ENCODE measurements around the gene XRCC3.

XRCC3 gene

GRCh38 chr14:103705118-103705503 lies 10.1 kb downstream of the XRCC3 start:
- TF ChIP-seq ZFX (IDR thresholded peaks at IDR 0.05) = no peak
- no peak for TF ChIP-seq CTCF (conservative IDR thresholded peaks at IDR 0.05)
- H3K27ac ChIP-seq = no peak overlapping the region

GRCh38 chr14:103704708-103705107 lies 10.5 kb downstream of the XRCC3 start:
- TF ChIP-seq ZFX (IDR thresholded peaks at IDR 0.05) = no peak
- no peak for TF ChIP-seq CTCF (conservative IDR thresholded peaks at IDR 0.05)
- H3K27ac ChIP-seq = no peak overlapping the region

GRCh38 chr14:103703433-103704385 lies 11.5 kb downstream of the XRCC3 start:
- H3K27ac ChIP-seq = no peak overlapping the region
- TF ChIP-seq CTCF (conservative IDR thresholded peaks at IDR 0.05) (no peak), ZFX (IDR thresholded peaks at IDR 0.05) (no peak)

GRCh38 chr14:103702497-103703432 lies 12.5 kb downstream of the XRCC3 start:
- no peak overlapping the region for H3K27ac ChIP-seq
- TF ChIP-seq ZFX (IDR thresholded peaks at IDR 0.05) = no peak
- TF ChIP-seq CTCF (conservative IDR thresholded peaks at IDR 0.05) = no peak

- no peak overlapping the region for H3K27ac ChIP-seq
- no peak for TF ChIP-seq CTCF (conservative IDR thresholded peaks at IDR 0.05)
- TF ChIP-seq ZFX (IDR thresholded peaks at IDR 0.05) = no peak
Observed at GRCh38 chr14:103702095-103702494, 13.2 kb downstream of the XRCC3 start.

GRCh38 chr14:103700753-103701490 lies 14.3 kb downstream of the XRCC3 start:
- TF ChIP-seq CTCF (conservative IDR thresholded peaks at IDR 0.05) (no peak), ZFX (IDR thresholded peaks at IDR 0.05) (no peak)
- H3K27ac ChIP-seq = no peak overlapping the region
